ENCODE measurements around the gene BRF1. TPM values are rescaled to one million over a fixed set of nuclear protein-coding genes. Genes with fewer than 3 reads are reported as not detected.

The BRF1 gene
- total and polyA plus RNA-seq, 2 donors: 14.7 to 29.8 TPM

- Histone ChIP-seq H3K27ac (ENCODE audit: low read depth in 1 of 2, low read length in 1 of 2) (no peak overlapping the region), H3K4me3 (ENCODE audit: low read length in 2 of 2) (no peak overlapping the region), H3K4me1 (ENCODE audit: control insufficient read depth in 2 of 2, insufficient read depth in 2 of 2, low read length in 2 of 2) (no peaks in the 10 kb centered on the region), H3K27me3 (ENCODE audit: control insufficient read depth in 2 of 2, insufficient read depth in 1 of 2, low read length in 1 of 2) (no peaks in the 10 kb centered on the region), H3K36me3 (ENCODE audit: control insufficient read depth in 2 of 2, insufficient read depth in 2 of 2, low read length in 1 of 2) (peaks cover 20 to 47% of the 10 kb centered on the region in 2 donors), H3K9me3 (ENCODE audit: control insufficient read depth in 2 of 2, insufficient read depth in 1 of 2, low read length in 1 of 2) (no peaks in the 10 kb centered on the region)
- no peak for DNase-seq (ENCODE audit: low read depth in 6 of 9, low spot score in 9 of 9)
- 93% methylated on average over 11 of the region's 11 CpGs for WGBS
Observed at GRCh38 chr14:105224845-105225570, 75.8 kb downstream of the BRF1 start.

DNA sequence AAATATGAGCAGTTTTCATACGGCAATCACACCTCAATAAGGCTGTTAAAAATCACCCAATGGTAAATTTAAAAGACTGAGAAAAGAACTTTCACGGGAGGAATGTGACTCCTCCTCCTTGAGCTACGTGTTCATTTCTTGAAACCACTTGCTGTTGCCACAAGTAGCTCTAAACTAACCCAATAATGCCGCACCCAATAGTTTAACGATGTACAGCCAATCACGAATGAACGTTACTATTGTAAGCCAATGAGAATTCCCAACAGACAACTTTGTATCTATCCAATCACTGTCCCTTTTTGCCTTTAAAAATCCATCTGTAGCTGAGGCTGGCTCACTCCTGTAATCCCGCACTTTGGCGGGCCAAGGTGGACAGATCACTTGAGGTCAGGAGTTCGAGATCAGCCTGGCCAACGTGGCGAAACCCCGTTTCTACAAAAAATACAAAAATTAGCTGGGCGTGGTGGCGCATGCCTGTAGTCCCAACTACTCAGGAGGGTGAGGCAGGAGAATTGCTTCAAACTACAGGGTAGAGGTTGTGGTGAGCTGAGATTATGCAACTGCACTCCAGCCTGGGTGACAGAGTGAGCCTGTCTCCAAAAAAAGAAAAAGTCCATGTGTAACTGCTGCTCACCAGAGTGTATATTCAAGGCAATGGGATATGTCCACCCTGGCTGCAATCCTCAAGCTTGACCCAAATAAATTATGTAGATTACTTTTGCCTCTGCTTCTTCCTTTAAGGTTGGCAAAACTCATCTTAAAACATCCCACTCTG is 76.8 kb downstream of the BRF1 start:
- no peak overlapping the region for H3K4me3 ChIP-seq (ENCODE audit: low read length in 2 of 2)
- no peaks in the 10 kb centered on the region for H3K9me3 ChIP-seq (ENCODE audit: control insufficient read depth in 2 of 2, insufficient read depth in 1 of 2, low read length in 1 of 2)
- no peak overlapping the region for H3K27ac ChIP-seq (ENCODE audit: low read depth in 1 of 2, low read length in 1 of 2)
- no peaks in the 10 kb centered on the region for H3K4me1 ChIP-seq (ENCODE audit: control insufficient read depth in 2 of 2, insufficient read depth in 2 of 2, low read length in 2 of 2)
- peaks cover 21 to 55% of the 10 kb centered on the region in 2 donors for H3K36me3 ChIP-seq (ENCODE audit: control insufficient read depth in 2 of 2, insufficient read depth in 2 of 2, low read length in 1 of 2)
- no peak for DNase-seq (ENCODE audit: low read depth in 6 of 9, low spot score in 9 of 9)
- no peaks in the 10 kb centered on the region for H3K27me3 ChIP-seq (ENCODE audit: control insufficient read depth in 2 of 2, insufficient read depth in 1 of 2, low read length in 1 of 2)
- WGBS: 97% methylated on average over 15 of the region's 15 CpGs

DNA sequence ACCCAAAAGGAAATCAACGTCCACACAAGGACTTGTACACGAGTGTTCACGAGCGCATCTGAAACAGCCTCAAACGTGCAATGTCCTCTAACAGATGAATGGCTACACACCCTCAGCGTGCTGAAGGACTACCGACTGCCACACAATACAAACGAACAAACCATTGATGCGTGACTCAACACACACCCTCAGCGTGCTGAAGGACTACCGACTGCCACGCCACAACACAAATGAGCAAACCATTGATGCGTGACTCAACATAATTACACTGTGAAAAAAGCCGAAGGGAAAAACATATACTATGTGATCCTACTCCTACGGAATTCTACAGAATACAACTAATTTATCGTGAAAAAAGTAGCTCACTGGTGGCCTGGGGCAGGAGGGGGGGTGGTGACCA is 77.5 kb downstream of the BRF1 start:
- H3K4me1 ChIP-seq (ENCODE audit: control insufficient read depth in 2 of 2, insufficient read depth in 2 of 2, low read length in 2 of 2): no peaks in the 10 kb centered on the region
- 95% methylated on average over 16 of the region's 16 CpGs for WGBS
- DNase-seq (ENCODE audit: low read depth in 6 of 9, low spot score in 9 of 9): no peak
- H3K9me3 ChIP-seq (ENCODE audit: control insufficient read depth in 2 of 2, insufficient read depth in 1 of 2, low read length in 1 of 2): no peaks in the 10 kb centered on the region
- peaks cover 28 to 57% of the 10 kb centered on the region in 2 donors for H3K36me3 ChIP-seq (ENCODE audit: control insufficient read depth in 2 of 2, insufficient read depth in 2 of 2, low read length in 1 of 2)
- H3K4me3 ChIP-seq (ENCODE audit: low read length in 2 of 2): no peak overlapping the region
- H3K27ac ChIP-seq (ENCODE audit: low read depth in 1 of 2, low read length in 1 of 2): no peak overlapping the region
- H3K27me3 ChIP-seq (ENCODE audit: control insufficient read depth in 2 of 2, insufficient read depth in 1 of 2, low read length in 1 of 2): no peaks in the 10 kb centered on the region

DNA sequence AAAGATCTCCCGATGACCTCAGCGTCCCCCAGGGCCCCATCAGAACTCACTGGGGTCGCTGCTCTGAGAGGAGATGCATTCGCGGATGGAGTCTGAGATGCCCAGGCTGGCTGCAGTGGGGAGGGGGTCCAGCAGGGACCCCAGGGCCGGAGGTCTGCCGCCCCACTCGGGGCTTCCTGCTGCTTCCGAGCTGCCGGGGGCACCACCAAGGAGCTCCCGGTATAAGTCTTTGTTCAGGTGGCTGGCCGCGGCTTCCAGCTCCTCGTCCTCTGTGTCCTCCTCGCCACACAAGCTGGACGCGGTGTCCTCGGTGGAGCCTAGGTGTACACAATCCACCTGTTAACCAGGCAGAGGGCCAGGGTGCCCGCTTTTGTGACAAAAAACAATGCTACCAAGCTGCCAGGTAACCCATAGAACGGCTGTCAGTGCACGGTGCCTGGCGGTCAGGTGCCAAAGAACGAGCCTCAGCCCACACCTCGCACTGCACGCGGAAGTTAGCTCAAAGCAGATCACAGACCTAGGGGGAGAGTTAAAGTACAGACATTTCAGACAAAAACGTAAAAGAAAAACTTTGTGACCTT is 79.1 kb downstream of the BRF1 start:
- H3K27ac ChIP-seq (ENCODE audit: low read depth in 1 of 2, low read length in 1 of 2): no peak overlapping the region
- H3K4me1 ChIP-seq (ENCODE audit: control insufficient read depth in 2 of 2, insufficient read depth in 2 of 2, low read length in 2 of 2): no peaks in the 10 kb centered on the region
- peaks cover 35 to 69% of the 10 kb centered on the region in 2 donors for H3K36me3 ChIP-seq (ENCODE audit: control insufficient read depth in 2 of 2, insufficient read depth in 2 of 2, low read length in 1 of 2)
- H3K4me3 ChIP-seq (ENCODE audit: low read length in 2 of 2): no peak overlapping the region
- no peaks in the 10 kb centered on the region for H3K27me3 ChIP-seq (ENCODE audit: control insufficient read depth in 2 of 2, insufficient read depth in 1 of 2, low read length in 1 of 2)
- H3K9me3 ChIP-seq (ENCODE audit: control insufficient read depth in 2 of 2, insufficient read depth in 1 of 2, low read length in 1 of 2): no peaks in the 10 kb centered on the region
- 98% methylated on average over 27 of the region's 27 CpGs for WGBS
- no peak for DNase-seq (ENCODE audit: low read depth in 6 of 9, low spot score in 9 of 9)

DNA sequence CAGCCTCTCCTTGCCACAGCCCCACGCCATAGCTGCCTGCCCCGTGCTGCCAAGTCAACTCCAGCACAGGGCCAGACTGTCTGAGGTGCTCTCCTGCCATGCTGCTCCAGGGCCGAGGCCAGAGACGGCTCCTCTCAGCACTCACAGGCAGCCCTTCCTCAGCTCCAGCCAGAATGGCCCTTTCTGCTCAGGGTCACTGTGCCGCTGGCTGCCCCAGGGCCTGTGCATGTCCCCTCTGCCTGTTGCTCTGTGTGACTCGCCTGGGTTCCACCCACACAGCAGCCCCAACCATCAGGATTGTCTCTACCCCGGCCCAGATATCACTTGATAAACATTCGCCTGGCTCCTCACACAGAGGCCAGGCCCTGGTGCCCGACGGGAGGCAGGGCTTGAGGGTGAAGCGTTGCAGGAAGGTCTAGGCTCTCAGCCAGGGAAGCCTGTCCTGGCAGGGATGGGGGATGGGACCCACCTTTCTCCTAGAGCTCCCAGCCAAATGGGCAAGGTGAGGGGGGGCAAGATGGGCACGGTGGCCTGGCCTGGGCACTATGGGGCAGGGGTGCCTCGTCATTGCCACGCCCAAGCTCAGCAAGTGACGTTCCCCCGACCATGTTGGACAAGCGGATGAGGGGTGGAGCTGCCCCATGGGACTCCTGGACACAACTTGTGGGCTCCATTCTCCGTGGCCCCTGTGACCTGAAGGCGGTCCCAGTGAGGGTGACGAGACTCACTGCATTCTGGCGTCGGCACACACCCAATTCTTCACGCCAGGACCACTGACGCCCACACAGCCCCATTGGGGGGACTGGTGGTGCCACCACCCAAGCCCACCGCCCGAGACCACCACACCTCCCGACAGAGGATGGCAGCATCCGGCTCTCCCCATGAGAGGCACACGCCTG is 79.9 kb downstream of the BRF1 start:
- 98% methylated on average over 29 of the region's 29 CpGs for WGBS
- H3K4me1 ChIP-seq (ENCODE audit: control insufficient read depth in 2 of 2, insufficient read depth in 2 of 2, low read length in 2 of 2): no peaks in the 10 kb centered on the region
- no peak for DNase-seq (ENCODE audit: low read depth in 6 of 9, low spot score in 9 of 9)
- H3K36me3 ChIP-seq (ENCODE audit: control insufficient read depth in 2 of 2, insufficient read depth in 2 of 2, low read length in 1 of 2): peaks cover 35 to 66% of the 10 kb centered on the region in 2 donors
- H3K4me3 ChIP-seq (ENCODE audit: low read length in 2 of 2): no peak overlapping the region
- no peaks in the 10 kb centered on the region for H3K27me3 ChIP-seq (ENCODE audit: control insufficient read depth in 2 of 2, insufficient read depth in 1 of 2, low read length in 1 of 2)
- H3K27ac ChIP-seq (ENCODE audit: low read depth in 1 of 2, low read length in 1 of 2): no peak overlapping the region
- no peaks in the 10 kb centered on the region for H3K9me3 ChIP-seq (ENCODE audit: control insufficient read depth in 2 of 2, insufficient read depth in 1 of 2, low read length in 1 of 2)

DNA sequence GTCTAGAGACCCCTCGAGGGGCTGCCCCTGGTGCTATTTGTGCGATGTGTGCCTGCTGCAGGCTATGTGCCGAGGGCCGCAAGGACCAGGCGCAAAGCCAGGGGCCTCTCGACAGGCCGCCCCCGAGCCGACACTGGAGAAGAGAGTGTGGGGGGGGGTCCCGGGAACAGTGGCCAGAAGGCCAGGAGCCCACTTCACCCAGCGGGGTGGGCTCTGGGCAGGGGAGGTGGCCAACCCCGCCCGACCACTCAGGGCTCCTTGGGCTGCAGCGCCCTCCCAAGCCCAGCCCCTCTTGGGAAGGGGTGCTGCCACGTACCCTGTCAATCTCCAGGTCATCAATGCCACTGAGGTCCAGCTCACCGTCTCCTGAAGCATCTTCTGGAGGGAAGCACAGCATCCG is 81.0 kb downstream of the BRF1 start:
- no peak for DNase-seq (ENCODE audit: low read depth in 6 of 9, low spot score in 9 of 9)
- no peaks in the 10 kb centered on the region for H3K4me1 ChIP-seq (ENCODE audit: control insufficient read depth in 2 of 2, insufficient read depth in 2 of 2, low read length in 2 of 2)
- H3K27ac ChIP-seq (ENCODE audit: low read depth in 1 of 2, low read length in 1 of 2): no peak overlapping the region
- peaks cover 35 to 58% of the 10 kb centered on the region in 2 donors for H3K36me3 ChIP-seq (ENCODE audit: control insufficient read depth in 2 of 2, insufficient read depth in 2 of 2, low read length in 1 of 2)
- 99% methylated on average over 17 of the region's 17 CpGs for WGBS
- H3K27me3 ChIP-seq (ENCODE audit: control insufficient read depth in 2 of 2, insufficient read depth in 1 of 2, low read length in 1 of 2): no peaks in the 10 kb centered on the region
- H3K4me3 ChIP-seq (ENCODE audit: low read length in 2 of 2): no peak overlapping the region
- no peaks in the 10 kb centered on the region for H3K9me3 ChIP-seq (ENCODE audit: control insufficient read depth in 2 of 2, insufficient read depth in 1 of 2, low read length in 1 of 2)

GRCh38 chr14:105219043-105219612 is 81.7 kb downstream of the BRF1 start:
- Histone ChIP-seq H3K9me3 (ENCODE audit: control insufficient read depth in 2 of 2, insufficient read depth in 1 of 2, low read length in 1 of 2) (no peaks in the 10 kb centered on the region), H3K27ac (ENCODE audit: low read depth in 1 of 2, low read length in 1 of 2) (no peak overlapping the region), H3K4me3 (ENCODE audit: low read length in 2 of 2) (no peak overlapping the region), H3K4me1 (ENCODE audit: control insufficient read depth in 2 of 2, insufficient read depth in 2 of 2, low read length in 2 of 2) (no peaks in the 10 kb centered on the region), H3K36me3 (ENCODE audit: control insufficient read depth in 2 of 2, insufficient read depth in 2 of 2, low read length in 1 of 2) (peaks cover 35 to 53% of the 10 kb centered on the region in 2 donors), H3K27me3 (ENCODE audit: control insufficient read depth in 2 of 2, insufficient read depth in 1 of 2, low read length in 1 of 2) (no peaks in the 10 kb centered on the region)
- DNase-seq (ENCODE audit: low read depth in 6 of 9, low spot score in 9 of 9): no peak
- 98% methylated on average over 29 of the region's 29 CpGs for WGBS

DNA sequence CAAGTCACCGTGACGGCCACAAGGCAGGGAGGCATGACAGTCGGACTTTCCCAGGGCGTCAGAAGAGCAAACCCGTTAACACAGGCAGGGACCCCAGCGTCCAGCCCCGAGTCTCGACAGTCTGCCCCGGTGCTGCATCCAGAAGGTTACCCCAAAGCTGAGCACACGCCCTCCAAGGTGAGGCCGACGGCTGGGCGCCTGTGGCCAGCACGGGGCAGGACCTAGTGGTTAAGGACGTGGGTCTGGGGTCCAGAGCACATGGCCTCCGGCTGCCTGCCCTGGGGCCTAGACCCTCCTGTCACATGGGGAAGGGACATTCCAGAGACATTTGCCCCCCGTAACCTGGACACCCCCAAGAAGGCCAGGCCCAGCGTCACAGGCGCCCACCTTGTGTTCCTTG is 82.2 kb downstream of the BRF1 start:
- WGBS: 97% methylated on average over 19 of the region's 19 CpGs
- no peaks in the 10 kb centered on the region for H3K4me1 ChIP-seq (ENCODE audit: control insufficient read depth in 2 of 2, insufficient read depth in 2 of 2, low read length in 2 of 2)
- H3K27me3 ChIP-seq (ENCODE audit: control insufficient read depth in 2 of 2, insufficient read depth in 1 of 2, low read length in 1 of 2): no peaks in the 10 kb centered on the region
- no peak overlapping the region for H3K4me3 ChIP-seq (ENCODE audit: low read length in 2 of 2)
- H3K27ac ChIP-seq (ENCODE audit: low read depth in 1 of 2, low read length in 1 of 2): no peak overlapping the region
- H3K36me3 ChIP-seq (ENCODE audit: control insufficient read depth in 2 of 2, insufficient read depth in 2 of 2, low read length in 1 of 2): peaks cover 35 to 55% of the 10 kb centered on the region in 2 donors
- DNase-seq (ENCODE audit: low read depth in 6 of 9, low spot score in 9 of 9): no peak
- H3K9me3 ChIP-seq (ENCODE audit: control insufficient read depth in 2 of 2, insufficient read depth in 1 of 2, low read length in 1 of 2): no peaks in the 10 kb centered on the region

Measured in thymus (tissue), 11 donors.